Transverse colon (tissue), 3 donors: ENCODE results near the gene NPLOC4.

Source experiments
- CTCF ChIP-seq, 5 experiments: fragments of 200-600 bp in 3 of 5; fragments of 450-650 bp in 2 of 5; sonication (generic) in 3 of 5; IDR thresholded peaks; 1 replicate in 2 of 5; 2 replicates in 3 of 5; pipeline ENCODE4 v1.5.1; 2016 to 2017; ENCODE audit warnings: antibody characterized with exemption in 5 of 5, inconsistent platforms in 3 of 5, mild to moderate bottlenecking in 2 of 5, moderate library complexity in 1 of 5
- EP300 ChIP-seq: sonication (generic); formaldehyde crosslinking; IDR thresholded peaks from one replicate; pipeline ENCODE4 v1.6.1; 2017; ENCODE audit warnings: antibody characterized with exemption, low read depth
- POLR2A ChIP-seq: fragments of 450-650 bp; IDR thresholded peaks from one replicate; pipeline ENCODE4 v1.6.1; 2016; ENCODE audit warnings: antibody characterized with exemption, mild to moderate bottlenecking, moderate library complexity

GRCh38 chr17:81524039-81524864 lies 112.7 kb downstream of the NPLOC4 start:
- TF ChIP-seq CTCF (IDR thresholded peaks at IDR 0.05) (no peak), EP300 (no peak), POLR2A (no peak)
